Measurements from ENCODE around the gene DPH1.

Gene DPH1

GRCh38 chr17:2023256-2023655, 6.7 kb upstream of the DPH1 start:
- Histone ChIP-seq H3K9me3 (ENCODE audit: control insufficient read depth, insufficient read depth, low read length) (no peaks in the 10 kb centered on the region), H3K4me1 (ENCODE audit: control insufficient read depth, insufficient read depth, low read length) (peaks cover 4% of the 10 kb centered on the region), H3K27me3 (ENCODE audit: control insufficient read depth, insufficient read depth, low read length) (peaks cover 88% of the 10 kb centered on the region), H3K9ac (ENCODE audit: low read depth, low read length) (no peak overlapping the region), H3K36me3 (ENCODE audit: control insufficient read depth, insufficient read depth, low read length) (no peaks in the 10 kb centered on the region), H3K4me3 (ENCODE audit: low read depth, low read length) (no peak overlapping the region)

DNA sequence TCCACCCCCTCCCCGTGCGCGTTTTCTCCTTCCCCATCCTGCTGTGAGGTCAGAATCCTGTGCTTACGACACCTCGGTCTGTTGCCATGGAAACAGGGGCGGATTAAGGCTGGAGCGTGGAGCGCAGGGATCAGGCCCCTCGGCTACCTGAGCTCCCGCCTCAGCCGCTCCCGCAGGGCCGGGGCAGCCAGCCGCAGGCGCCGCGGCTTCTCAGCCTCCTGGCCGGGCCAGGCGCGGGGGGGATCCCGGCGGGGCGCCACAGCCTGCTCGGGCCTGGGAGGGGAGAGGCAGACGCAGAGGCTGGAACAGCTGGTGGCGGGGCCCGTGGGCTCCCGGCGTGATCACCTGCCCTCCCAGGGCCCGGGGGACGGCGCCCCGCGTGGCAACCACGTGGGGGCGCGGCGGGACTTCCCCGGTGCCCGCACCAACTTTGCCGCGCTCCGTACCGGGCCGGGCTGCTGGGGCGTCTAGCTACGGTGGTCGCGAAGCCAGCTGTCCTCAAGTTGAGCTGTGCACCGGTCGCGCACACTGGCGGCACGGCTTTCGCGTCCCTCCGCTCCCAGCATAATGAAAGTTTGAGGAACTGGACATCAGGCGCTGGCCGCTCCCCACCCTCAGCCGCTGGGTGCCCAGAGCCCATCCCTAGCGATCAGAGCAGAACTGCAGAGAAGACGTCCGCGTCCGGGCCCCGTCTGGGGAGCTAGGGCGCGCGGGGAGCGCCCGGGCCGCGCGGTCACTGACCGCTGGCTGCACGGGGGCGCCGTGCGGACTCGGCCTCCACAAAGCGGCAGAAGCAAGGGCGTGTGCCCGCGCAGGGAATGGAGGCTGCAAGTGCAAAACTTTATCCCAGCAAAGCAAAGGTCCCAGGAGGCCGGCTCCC, 6.0 kb upstream of the DPH1 start:
- H3K36me3 ChIP-seq (ENCODE audit: control insufficient read depth, insufficient read depth, low read length): no peaks in the 10 kb centered on the region
- H3K4me3 ChIP-seq (ENCODE audit: low read depth, low read length): peak overlapping the region; percentile 43
- H3K27me3 ChIP-seq (ENCODE audit: control insufficient read depth, insufficient read depth, low read length): peaks cover 88% of the 10 kb centered on the region
- H3K9me3 ChIP-seq (ENCODE audit: control insufficient read depth, insufficient read depth, low read length): no peaks in the 10 kb centered on the region
- no peak overlapping the region for H3K9ac ChIP-seq (ENCODE audit: low read depth, low read length)
- H3K4me1 ChIP-seq (ENCODE audit: control insufficient read depth, insufficient read depth, low read length): peaks cover 4% of the 10 kb centered on the region

GRCh38 chr17:2024572-2025219, 5.3 kb upstream of the DPH1 start:
- Histone ChIP-seq H3K9ac (ENCODE audit: low read depth, low read length) (no peak overlapping the region), H3K4me3 (ENCODE audit: low read depth, low read length) (peak overlapping the region; percentile 43), H3K36me3 (ENCODE audit: control insufficient read depth, insufficient read depth, low read length) (no peaks in the 10 kb centered on the region), H3K4me1 (ENCODE audit: control insufficient read depth, insufficient read depth, low read length) (peaks cover 4% of the 10 kb centered on the region), H3K9me3 (ENCODE audit: control insufficient read depth, insufficient read depth, low read length) (no peaks in the 10 kb centered on the region), H3K27me3 (ENCODE audit: control insufficient read depth, insufficient read depth, low read length) (peaks cover 88% of the 10 kb centered on the region)

GRCh38 chr17:2025220-2025621, 4.7 kb upstream of the DPH1 start, which contains the start of gene RTN4RL1:
TSS of gene RTN4RL1 (minus strand) at chr17:2025334. CDS start at chr17:2024865, 469 bp downstream.
- peaks cover 83% of the 10 kb centered on the region for H3K27me3 ChIP-seq (ENCODE audit: control insufficient read depth, insufficient read depth, low read length)
- no peaks in the 10 kb centered on the region for H3K9me3 ChIP-seq (ENCODE audit: control insufficient read depth, insufficient read depth, low read length)
- no peaks in the 10 kb centered on the region for H3K36me3 ChIP-seq (ENCODE audit: control insufficient read depth, insufficient read depth, low read length)
- H3K4me1 ChIP-seq (ENCODE audit: control insufficient read depth, insufficient read depth, low read length): peaks cover 4% of the 10 kb centered on the region
- no peak within 1 kb of the TSS for H3K9ac ChIP-seq (ENCODE audit: low read depth, low read length)
- H3K4me3 ChIP-seq (ENCODE audit: low read depth, low read length): peak within 1 kb of the TSS; percentile 43

DNA sequence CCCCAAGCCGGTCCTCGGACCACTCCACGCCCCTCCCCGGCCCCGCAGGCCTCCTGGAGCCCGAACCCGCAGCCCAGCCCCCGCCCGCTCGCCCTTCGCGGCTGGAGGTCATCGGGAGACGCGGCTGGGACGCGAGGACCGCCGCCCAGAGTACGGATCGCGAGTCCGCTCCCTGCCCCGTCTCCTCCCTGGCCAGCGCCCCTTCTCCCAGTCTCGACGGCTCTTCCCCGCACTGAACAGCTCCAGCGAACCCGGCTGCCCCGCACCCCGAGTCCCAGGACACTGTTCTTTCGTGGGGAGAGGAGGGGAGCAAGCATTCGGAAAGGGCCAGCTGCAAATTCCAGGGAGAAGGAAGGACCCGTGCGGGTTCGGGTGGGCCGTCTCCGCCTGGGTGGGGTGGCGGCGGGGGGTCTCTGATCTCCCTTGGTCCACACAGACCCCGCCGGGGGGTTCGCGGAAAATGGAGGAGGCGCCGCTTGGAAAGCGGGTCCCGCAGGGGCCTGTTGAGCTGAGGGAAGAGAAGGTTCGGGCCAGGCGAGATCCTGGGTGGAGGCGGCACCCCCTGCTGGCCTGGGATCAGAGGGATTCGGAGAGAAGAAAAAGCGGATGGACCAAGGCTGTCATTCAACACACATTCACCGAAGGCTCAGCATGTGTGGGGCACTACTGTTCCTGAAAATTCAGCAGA, 4.2 kb upstream of the DPH1 start:
- no peaks in the 10 kb centered on the region for H3K9me3 ChIP-seq (ENCODE audit: control insufficient read depth, insufficient read depth, low read length)
- no peaks in the 10 kb centered on the region for H3K36me3 ChIP-seq (ENCODE audit: control insufficient read depth, insufficient read depth, low read length)
- H3K4me3 ChIP-seq (ENCODE audit: low read depth, low read length): peak overlapping the region; percentile 43
- no peak overlapping the region for H3K9ac ChIP-seq (ENCODE audit: low read depth, low read length)
- H3K27me3 ChIP-seq (ENCODE audit: control insufficient read depth, insufficient read depth, low read length): peaks cover 78% of the 10 kb centered on the region
- peaks cover 4% of the 10 kb centered on the region for H3K4me1 ChIP-seq (ENCODE audit: control insufficient read depth, insufficient read depth, low read length)

GRCh38 chr17:2027528-2028233, 2.3 kb upstream of the DPH1 start:
- no peaks in the 10 kb centered on the region for H3K9me3 ChIP-seq (ENCODE audit: control insufficient read depth, insufficient read depth, low read length)
- peaks cover 66% of the 10 kb centered on the region for H3K27me3 ChIP-seq (ENCODE audit: control insufficient read depth, insufficient read depth, low read length)
- no peak overlapping the region for H3K4me3 ChIP-seq (ENCODE audit: low read depth, low read length)
- H3K9ac ChIP-seq (ENCODE audit: low read depth, low read length): no peak overlapping the region
- no peaks in the 10 kb centered on the region for H3K36me3 ChIP-seq (ENCODE audit: control insufficient read depth, insufficient read depth, low read length)
- H3K4me1 ChIP-seq (ENCODE audit: control insufficient read depth, insufficient read depth, low read length): peaks cover 6% of the 10 kb centered on the region

GRCh38 chr17:2028234-2028614, 1.7 kb upstream of the DPH1 start:
- Histone ChIP-seq H3K9me3 (ENCODE audit: control insufficient read depth, insufficient read depth, low read length) (no peaks in the 10 kb centered on the region), H3K9ac (ENCODE audit: low read depth, low read length) (no peak overlapping the region), H3K4me1 (ENCODE audit: control insufficient read depth, insufficient read depth, low read length) (peaks cover 4% of the 10 kb centered on the region), H3K36me3 (ENCODE audit: control insufficient read depth, insufficient read depth, low read length) (no peaks in the 10 kb centered on the region), H3K4me3 (ENCODE audit: low read depth, low read length) (no peak overlapping the region), H3K27me3 (ENCODE audit: control insufficient read depth, insufficient read depth, low read length) (peaks cover 61% of the 10 kb centered on the region)

- Histone ChIP-seq H3K9me3 (ENCODE audit: control insufficient read depth, insufficient read depth, low read length) (no peaks in the 10 kb centered on the region), H3K27me3 (ENCODE audit: control insufficient read depth, insufficient read depth, low read length) (peaks cover 58% of the 10 kb centered on the region), H3K4me3 (ENCODE audit: low read depth, low read length) (no peak overlapping the region), H3K4me1 (ENCODE audit: control insufficient read depth, insufficient read depth, low read length) (peaks cover 2% of the 10 kb centered on the region), H3K36me3 (ENCODE audit: control insufficient read depth, insufficient read depth, low read length) (peaks cover 3% of the 10 kb centered on the region), H3K9ac (ENCODE audit: low read depth, low read length) (no peak overlapping the region)
Observed at GRCh38 chr17:2028737-2029136, 1.2 kb upstream of the DPH1 start.

DNA sequence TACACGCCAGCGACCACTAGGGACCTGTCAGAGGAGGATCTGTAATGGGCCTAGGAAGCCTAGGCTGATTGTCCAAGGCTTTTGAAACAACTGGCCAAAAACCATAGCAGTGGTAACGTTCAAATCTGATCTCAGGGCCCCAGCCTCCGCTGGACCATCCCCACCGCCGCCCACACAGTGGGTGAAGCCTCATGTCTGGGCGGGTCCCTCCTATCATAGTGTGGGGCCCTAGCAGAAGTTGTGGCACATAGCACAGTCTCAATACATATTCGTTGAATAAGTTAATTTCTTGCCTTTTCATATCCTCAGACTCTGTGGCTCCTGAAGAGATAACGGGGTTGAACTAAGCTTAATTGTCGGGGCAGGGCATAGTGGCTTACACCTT, 818 bp downstream of the DPH1 start:
- no peaks in the 10 kb centered on the region for H3K9me3 ChIP-seq (ENCODE audit: control insufficient read depth, insufficient read depth, low read length)
- H3K4me1 ChIP-seq (ENCODE audit: control insufficient read depth, insufficient read depth, low read length): peaks cover 2% of the 10 kb centered on the region
- H3K4me3 ChIP-seq (ENCODE audit: low read depth, low read length): peak overlapping the region; percentile 99
- H3K36me3 ChIP-seq (ENCODE audit: control insufficient read depth, insufficient read depth, low read length): peaks cover 4% of the 10 kb centered on the region
- H3K9ac ChIP-seq (ENCODE audit: low read depth, low read length): no peak overlapping the region
- H3K27me3 ChIP-seq (ENCODE audit: control insufficient read depth, insufficient read depth, low read length): peaks cover 38% of the 10 kb centered on the region

- H3K9me3 ChIP-seq (ENCODE audit: control insufficient read depth, insufficient read depth, low read length): no peaks in the 10 kb centered on the region
- H3K4me3 ChIP-seq (ENCODE audit: low read depth, low read length): no peak overlapping the region
- no peak overlapping the region for H3K9ac ChIP-seq (ENCODE audit: low read depth, low read length)
- H3K27me3 ChIP-seq (ENCODE audit: control insufficient read depth, insufficient read depth, low read length): peaks cover 16% of the 10 kb centered on the region
- peaks cover 2% of the 10 kb centered on the region for H3K4me1 ChIP-seq (ENCODE audit: control insufficient read depth, insufficient read depth, low read length)
- H3K36me3 ChIP-seq (ENCODE audit: control insufficient read depth, insufficient read depth, low read length): peaks cover 7% of the 10 kb centered on the region
Observed at GRCh38 chr17:2033153-2033552, 3.2 kb downstream of the DPH1 start.

GRCh38 chr17:2034157-2034556, 4.2 kb downstream of the DPH1 start:
- no peak overlapping the region for H3K4me3 ChIP-seq (ENCODE audit: low read depth, low read length)
- no peaks in the 10 kb centered on the region for H3K9me3 ChIP-seq (ENCODE audit: control insufficient read depth, insufficient read depth, low read length)
- peaks cover 2% of the 10 kb centered on the region for H3K4me1 ChIP-seq (ENCODE audit: control insufficient read depth, insufficient read depth, low read length)
- peaks cover 7% of the 10 kb centered on the region for H3K36me3 ChIP-seq (ENCODE audit: control insufficient read depth, insufficient read depth, low read length)
- H3K27me3 ChIP-seq (ENCODE audit: control insufficient read depth, insufficient read depth, low read length): peaks cover 6% of the 10 kb centered on the region
- H3K9ac ChIP-seq (ENCODE audit: low read depth, low read length): no peak overlapping the region

Measured in iPS-15b (cell line).